NCI-H2227 (cell line): ENCODE measurements around the gene UBL4A.

ENCODE experiments used
- DNase-seq: peaks from one replicate; lab custom pipeline; 2025; ENCODE audit not compliant: unreplicated experiment; lab: John Stamatoyannopoulos, UW

UBL4A gene

DNA sequence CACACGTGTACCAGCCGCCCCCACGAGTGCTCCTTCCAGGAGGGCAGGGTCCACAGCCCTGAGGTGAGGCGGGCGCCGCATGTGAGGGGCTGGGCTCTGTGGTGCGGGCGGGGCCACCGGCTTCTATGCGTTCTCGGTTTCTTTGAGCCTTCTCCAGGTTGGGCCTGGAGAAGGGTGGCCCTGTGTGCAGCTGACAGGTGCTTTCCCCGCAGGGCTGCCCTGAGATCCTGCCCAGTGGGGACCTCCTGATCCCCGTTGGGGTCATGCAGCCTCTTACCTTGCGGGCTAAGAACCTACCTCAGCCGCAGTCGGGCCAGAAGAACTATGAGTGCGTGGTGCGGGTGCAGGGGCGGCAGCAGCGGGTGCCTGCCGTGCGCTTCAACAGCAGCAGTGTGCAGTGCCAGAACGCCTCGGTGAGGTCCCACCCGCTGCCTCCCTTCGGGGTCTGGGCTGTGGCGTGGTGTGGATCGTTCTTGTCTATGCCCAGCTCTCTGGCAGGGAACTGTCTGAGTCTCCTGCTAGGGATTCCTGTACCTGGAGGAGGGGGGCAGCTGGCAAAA, 21.5 kb downstream of the UBL4A start:
- DNase-seq, result no peak

DNA sequence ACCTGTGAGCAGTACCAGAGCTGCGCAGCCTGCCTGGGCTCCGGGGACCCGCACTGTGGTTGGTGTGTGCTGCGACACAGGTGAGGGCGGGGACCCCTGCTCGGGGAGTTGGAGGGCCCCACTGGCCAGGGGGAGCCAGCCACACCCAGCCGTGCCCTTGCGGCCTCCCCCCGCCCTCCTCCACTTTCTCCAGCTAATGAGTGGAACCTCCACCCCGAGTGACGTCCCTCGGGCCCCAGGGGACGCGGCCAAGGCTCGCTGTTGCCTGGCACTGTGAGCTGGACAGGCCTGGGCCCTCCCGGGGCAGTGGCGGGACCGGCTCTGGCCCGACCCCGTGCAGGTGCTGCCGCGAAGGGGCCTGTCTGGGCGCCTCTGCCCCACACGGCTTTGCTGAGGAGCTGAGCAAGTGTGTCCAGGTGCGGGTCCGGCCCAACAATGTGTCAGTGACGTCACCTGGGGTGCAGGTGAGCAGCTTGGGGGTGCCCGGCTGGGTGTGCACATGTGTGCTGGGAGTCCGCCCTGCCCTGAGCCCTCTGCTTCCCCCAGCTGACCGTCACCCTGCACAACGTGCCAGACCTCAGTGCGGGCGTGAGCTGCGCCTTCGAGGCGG, 22.7 kb downstream of the UBL4A start:
- no peak for DNase-seq

DNA sequence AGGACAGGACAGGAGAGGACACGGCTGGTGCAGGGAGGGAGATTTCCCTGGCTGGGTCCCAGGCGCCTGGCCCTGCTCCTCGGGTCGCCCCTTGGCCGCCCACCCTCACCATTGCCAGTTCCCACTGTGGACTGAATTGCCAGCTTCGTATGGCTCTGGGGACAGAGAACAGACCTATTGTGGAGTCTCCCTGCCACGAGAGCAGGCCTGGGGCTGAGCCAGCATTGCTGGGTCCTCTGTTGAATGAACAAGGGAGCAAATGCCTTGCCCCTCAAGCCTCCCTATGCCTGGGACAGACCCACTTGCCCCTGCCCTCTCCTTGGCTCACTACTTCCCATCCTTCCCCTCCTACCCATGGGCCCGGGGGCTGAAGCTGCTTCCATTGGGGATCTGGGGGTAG, 24.0 kb downstream of the UBL4A start:
- DNase-seq, result no peak

DNA sequence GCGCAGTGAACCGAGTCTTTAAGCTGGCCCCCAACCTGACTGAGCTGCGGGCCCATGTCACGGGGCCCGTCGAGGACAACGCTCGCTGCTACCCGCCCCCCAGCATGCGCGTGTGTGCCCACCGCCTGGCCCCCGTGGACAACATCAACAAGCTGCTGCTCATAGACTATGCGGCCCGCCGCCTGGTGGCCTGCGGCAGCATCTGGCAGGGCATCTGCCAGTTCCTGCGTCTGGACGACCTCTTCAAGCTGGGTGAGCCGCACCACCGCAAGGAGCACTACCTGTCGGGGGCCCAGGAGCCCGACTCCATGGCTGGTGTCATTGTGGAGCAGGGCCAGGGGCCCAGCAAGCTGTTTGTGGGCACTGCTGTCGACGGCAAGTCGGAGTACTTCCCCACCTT, 26.1 kb downstream of the UBL4A start:
- peak; percentile 12 for DNase-seq

DNA sequence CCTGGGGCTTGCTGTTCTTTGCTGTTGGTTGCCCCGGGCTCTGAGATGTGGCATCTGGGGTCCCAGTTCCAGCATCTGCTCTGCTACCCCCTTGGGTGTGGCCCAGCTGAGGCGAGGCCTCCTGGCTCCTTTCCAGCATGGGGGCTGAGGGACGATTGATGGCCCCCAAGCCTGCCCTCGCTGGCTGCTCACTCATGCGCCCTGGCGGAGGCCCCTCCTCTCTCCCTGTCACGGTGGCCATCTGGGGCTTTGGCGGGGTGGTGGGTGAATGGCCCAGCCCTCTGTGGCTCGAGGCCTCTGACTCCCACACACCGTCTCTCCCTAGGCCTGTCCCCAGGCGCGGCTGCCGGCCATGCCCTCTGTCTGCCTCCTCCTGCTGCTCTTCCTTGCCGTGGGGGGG, 26.6 kb downstream of the UBL4A start:
- DNase-seq, result no peak

DNA sequence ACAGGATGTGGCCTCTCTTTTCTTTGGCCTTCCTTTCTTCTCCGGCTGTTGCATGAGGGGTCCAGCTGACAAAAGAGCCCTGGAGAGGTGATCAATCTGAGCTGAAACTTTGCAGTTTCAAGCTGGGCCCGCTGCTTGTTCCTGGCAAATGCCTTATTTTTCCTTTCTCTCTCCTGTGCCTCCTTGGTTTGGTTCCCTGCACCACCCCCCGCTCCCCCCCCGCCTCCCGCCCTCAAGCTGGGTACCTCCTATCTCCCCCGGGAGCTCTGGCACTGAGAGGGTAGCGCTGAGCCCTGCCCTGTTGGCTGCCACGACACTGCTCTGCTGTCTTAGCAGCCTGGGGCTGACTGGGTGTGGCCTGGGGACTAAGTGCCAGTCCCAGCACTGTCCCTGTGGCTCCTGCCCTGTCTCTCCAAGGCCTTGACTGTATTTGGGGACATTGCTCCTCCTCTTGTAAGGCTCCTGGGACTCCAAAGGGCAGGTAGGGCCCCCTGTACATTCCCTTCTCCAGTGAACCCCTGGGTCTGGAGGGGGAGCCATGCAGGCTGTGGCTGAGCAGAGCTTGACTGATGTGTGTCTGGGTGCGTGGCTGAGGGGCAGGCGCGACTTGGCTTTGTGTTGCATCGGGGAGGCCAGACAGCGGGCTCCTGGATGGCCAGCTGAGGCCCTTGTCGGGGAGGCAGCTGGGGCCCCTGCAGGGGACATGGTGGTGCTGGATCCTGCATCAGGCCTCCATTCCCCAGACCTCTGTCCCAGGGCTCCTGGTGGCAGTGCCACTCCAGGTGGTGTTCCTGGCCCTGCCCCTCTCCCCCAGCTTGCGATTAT, 27.2 kb downstream of the UBL4A start:
- peak; percentile 25 for DNase-seq

DNA sequence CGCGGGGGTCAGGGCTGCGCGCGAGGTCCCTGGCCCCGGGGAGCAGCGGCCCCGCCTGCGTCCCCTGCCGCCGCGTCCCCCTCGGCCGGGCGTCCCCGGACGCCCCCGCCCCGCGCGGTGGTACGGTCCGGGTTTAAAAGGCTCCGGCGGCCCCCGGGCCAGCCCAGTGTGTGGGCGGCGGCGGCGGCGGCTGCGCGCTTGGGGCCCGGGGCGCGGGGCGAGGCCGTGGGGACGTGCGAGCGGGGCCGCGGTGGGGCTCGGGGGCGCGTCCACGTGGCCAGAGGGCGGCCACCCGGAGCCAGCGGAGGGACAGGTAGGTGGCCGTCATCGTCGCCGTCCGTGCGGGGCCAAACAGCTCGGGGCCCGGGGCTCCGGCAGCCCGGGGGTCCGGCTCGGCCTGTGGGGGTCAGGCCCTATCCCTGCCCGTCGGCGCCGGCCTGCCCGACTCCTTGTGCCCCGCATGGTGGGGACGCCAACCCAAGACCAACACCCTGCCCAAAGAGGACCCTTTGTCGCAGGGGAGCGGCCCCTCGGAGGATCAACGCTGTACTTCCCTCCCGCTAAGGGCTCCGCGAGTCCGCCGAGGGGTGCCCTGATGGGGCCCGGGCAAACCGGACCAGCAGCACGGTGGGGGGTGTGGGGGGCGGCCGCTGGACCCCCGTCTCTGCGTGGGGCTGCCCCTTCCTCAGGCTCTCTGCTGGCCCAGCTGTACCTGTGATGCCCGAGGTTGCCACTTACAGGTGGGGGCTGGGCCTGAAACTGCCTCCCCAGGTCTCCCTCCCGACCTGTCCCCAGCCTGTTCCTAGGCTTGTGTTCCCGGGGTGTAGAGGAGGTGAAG, 28.1 kb downstream of the UBL4A start, which contains the start of gene PLXNA3:
Gene PLXNA3, plus strand, starts transcription at position 166 of the 838 bp plus-strand sequence. CDS start 1,903 bp downstream, outside the sequence.
- DNase-seq, result peak; percentile 73

DNA sequence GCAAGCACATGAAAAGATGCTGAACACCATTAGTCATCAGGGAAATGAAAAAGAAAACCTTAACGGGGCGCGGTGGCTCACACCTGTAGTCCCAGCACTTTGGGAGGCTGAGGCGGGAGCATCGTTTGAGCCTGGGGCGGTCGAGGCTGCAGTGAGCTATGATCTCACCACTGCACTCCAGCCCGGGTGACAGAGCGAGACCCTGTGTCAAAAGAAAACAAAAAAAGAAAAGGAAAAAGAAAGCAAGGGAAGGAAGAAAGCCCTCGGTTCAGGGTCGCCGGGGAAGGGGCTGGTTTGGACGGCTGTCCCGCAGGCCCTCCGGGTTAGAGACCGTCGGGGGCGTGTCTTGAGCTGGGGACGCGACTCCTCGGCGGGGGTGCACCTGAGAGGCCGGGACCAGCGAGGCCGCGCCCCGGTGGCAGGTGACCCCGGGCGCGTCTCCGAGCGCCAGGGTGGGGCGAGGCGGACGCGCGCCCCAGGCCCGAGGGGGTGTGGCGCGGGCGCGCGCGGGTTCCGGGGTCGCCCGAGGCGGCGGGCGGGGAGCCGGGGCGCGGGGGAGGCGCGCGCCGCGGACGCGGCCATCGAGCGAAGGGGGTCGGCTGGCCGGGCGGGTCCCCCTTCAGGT, 28.8 kb downstream of the UBL4A start:
- peak; percentile 74 for DNase-seq

DNA sequence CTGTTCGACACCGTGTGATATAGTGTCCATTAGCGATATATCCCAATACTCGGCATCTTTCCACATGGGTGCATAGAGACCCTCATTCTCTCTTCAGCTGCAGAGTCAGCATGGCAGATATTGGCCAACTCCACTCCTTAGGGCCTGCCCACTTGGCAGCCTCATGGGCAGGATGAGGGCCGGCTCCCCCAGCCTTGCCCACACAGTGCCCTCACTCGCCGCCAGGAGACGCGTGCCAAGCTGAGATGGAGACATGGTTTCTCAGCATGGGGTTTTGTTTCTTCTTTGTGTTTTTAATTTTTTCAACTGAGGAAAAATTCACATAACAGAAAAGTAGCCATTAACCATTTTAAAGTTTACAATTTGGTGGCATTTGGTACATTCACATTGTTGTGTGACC, 33.6 kb downstream of the UBL4A start:
- DNase-seq, result no peak

DNA sequence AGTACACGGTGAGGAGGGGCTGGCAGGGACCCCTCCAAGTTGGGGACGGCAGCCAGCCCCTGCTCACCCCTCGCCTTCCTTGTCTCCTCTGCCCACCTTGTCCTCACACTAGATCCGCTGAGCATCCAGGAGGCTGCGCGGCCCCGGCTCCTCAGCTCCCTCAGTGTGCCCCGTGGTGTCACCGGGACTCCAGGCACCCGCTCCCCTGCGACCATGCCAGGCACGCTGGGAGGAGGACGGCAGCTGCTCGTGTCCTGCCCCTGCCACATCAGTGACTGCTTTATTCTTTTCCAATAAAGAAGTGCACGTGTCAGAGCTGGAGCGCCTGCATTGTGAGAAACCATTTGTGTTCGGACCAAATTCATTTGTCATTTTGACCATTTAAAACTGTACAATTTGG, 36.1 kb downstream of the UBL4A start:
- no peak for DNase-seq

DNA sequence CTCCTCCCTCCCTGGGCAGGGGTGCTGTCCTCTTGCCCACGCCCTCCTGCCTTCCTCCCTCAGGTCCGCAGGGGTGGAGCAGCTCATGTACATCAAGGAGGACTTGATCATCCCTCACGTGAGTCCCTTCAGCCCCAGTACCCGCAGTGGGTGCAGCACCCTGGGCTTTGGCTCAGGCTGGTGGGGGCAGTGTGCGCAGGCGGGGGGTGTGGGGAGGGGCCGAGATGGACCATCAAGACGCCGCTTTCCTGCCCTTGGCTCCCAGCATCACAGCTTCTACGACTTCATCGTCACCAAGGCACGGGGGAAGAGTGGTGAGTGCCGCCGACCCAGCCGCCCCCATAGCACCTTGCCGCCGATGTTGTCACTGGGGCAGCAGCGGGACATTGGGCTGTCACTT, 36.8 kb downstream of the UBL4A start:
- DNase-seq, result no peak

DNA sequence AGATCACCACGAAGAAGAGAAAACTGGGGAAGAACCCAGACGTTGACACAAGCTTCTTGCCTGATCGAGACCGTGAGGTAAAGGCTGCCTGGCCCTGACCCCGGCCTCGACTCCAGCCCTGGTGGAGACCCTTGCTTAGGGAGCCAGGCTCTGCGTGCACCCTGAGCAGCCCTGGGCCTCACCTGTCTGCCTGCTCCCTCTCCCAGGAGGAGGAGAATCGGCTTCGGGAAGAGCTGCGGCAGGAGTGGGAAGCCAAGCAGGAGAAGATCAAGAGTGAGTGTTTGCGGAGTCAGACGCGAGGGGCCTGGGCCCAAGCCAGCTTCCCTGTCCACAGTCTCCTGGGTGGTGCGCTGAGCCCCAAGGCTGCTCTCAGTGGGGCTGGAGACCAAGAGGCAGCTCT, 37.9 kb downstream of the UBL4A start:
- no peak for DNase-seq

DNA sequence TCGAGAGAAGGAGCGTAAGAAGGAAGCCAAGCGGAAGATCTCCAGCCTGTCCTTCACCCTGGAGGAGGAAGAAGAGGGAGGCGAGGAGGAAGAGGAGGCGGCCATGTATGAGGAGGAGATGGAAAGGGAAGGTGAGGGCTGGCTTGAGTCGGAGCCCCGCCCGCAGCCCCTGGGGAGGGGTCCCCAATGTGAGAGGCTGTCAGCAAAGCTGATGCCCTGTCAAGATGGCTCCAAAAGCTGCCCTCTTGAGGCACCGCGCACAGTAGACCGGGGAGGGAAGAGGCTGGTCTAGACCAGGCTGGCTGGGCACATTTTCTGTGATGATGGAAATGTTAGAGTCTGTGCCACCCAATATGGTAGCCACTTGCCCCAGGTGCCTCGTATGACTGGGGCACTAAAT, 40.0 kb downstream of the UBL4A start:
- DNase-seq, result no peak

DNA sequence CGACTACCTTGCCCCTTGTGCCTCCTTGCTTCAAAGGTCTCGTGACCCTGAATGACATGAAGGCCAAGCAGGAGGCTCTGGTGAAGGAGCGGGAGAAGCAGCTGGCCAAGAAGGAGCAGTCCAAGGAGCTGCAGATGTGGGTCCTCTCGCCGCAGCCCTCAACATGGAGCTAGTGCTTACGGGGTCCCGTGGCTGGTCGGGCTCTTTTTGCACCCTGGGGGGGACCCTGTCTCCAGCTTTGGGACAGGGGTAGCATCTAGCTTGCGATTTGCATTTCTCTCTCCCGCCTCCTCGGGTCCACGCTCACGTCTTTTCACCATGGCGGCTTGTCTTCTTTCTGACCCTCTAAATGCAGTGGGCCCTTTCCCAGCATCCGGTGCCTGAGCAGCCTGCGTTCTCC, 40.6 kb downstream of the UBL4A start:
- no peak for DNase-seq

DNA sequence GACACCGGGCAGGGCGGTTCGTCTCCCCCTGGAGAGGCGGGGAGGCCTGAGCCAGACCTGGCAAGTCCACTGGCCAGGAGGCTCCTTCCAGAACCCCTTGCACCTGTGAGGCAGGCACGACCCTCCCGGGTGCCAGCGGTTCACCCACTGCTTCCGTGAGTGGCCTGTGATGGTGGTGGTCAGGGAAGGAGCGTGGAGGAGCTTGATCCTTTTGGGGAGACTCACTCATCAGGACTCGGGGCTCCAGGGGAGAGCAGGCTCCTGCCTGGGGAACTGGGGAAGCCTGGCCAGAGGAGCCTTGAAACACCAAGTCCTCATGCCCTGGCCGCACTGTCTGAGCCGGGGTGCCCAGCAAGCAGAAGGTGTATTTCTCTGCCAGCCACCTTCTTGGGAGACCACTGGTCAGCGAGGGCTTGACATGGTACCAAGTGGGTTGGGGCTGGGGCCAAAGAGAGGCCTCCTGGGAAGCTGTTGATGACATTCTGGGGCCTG, 41.6 kb downstream of the UBL4A start:
- DNase-seq, result no peak

DNA sequence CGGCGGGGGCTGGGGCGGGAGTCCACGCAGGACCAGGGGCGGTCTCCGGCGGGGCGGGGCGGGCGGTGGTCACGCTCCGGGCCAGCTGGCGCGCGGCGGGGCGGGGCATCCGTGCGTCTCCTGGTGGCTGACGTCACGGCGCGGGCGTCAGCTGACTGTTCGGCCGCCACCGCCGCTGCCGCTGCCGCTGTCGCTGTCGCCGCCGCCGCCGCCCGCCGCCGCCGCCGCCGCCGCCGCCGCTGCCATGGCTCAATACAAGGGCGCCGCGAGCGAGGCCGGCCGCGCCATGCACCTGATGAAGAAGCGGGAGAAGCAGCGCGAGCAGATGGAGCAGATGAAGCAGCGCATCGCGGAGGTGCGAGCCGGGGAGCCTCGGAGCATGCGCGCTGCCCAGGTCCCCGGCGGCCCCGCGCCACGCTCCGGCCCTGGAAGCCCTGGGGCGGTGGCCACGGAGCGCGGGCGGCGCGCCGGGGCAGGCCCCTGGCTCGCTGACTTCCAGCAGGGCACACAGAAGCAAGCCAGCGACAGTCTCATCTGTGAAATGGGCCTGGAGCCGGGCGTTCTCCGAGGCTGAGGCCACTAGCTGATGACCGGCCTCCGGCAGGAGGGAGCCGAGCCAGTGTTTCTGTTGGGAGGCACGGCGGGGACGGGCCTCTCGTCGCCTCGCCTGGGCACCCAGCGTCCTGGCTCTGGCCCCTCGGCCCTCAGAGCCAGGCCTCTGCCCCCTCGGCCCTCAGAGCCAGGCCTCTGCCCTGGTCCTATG, 42.2 kb downstream of the UBL4A start, which contains the start of gene FAM50A:
Gene FAM50A, plus strand, starts transcription at position 150 of the 763 bp plus-strand sequence. Its CDS starts 95 bp downstream, at position 245.
- DNase-seq, result peak; percentile 82

DNA sequence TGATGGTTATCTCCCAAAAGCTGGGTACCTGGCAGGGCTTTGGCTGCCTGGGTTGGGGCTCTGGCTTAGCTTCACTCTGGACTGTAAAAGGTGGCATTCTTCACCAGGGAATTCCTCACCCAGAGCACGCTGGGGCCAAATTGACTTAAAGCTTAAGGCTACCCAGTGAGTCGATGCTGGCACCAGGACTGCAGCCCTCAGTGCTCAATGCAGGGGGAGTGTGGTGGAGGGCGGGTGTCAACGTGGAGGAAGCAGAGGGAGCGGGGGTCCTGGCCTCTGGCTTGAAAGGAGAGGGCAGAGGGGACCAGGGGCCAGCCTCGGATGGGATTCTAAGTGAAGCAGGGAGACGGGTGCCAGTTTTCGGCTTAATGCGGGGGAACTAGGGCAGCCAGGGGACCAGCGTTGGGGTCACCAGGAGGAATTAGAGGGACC, 42.9 kb downstream of the UBL4A start:
- DNase-seq, result peak; percentile 24

DNA sequence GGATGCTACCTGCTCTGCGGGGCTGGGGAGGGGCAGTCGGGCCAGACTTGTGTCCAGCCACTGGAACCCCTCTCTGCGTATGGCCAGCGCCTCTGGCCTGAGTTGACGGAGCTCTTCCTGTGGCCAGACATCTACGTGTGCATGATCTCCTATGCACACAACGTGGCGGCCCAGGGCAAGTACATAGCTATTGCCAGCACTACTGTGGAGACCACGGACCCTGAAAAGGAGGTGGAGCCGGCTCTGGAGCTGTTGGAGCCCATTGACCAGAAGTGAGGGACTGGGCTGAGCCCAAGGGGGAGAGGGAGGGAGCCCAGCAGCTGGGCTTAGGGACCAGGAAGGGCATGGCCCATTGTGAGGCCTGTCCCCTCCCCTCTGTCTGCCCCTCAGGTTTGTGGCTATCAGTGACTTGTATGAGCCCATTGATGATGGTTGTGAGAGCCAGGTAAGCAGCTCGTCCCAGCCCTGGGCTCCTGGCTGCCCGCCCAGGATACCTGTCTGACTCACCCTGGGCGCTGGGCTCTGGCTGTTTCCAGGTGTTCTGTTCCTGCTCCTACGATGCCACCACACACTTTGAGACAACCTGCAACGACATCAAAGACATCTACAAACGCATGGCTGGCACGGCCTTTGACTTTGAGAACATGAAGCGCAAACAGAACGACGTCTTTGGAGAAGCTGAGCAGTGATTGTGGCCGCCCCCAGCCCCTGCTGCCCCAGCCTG, 44.3 kb downstream of the UBL4A start:
- no peak for DNase-seq

DNA sequence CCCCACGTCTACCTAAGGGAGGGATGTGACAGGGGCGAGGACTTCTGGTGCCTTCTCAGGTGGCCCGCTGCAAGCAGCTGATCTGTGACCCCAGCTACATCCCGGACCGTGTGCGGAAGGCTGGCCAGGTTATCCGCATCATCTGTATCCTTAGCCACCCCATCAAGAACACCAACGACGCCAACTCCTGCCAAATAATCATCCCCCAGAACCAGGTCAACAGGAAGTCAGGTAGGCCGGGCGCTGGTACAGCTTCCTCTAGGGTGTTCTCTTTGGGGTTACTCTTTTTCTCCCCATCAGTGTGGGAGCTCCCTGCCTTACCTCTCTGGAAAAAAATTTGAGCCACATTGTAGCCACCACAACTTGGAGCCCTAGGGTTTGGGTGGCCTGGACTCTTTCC, 44.9 kb downstream of the UBL4A start:
- no peak for DNase-seq
